DMS79 (cell line): Measurements from ENCODE around the gene ZNF74.

ENCODE experiments used
- DNase-seq: peaks from one replicate; lab custom pipeline; 2025; lab: John Stamatoyannopoulos, UW

The ZNF74 gene

GRCh38 chr22:20420157-20420842 lies 26.3 kb downstream of the ZNF74 start:
- no peak for DNase-seq

- no peak for DNase-seq
Observed at GRCh38 chr22:20421507-20421874, 27.5 kb downstream of the ZNF74 start.

- DNase-seq: no peak
Observed at GRCh38 chr22:20422271-20423007, 28.5 kb downstream of the ZNF74 start.

DNA sequence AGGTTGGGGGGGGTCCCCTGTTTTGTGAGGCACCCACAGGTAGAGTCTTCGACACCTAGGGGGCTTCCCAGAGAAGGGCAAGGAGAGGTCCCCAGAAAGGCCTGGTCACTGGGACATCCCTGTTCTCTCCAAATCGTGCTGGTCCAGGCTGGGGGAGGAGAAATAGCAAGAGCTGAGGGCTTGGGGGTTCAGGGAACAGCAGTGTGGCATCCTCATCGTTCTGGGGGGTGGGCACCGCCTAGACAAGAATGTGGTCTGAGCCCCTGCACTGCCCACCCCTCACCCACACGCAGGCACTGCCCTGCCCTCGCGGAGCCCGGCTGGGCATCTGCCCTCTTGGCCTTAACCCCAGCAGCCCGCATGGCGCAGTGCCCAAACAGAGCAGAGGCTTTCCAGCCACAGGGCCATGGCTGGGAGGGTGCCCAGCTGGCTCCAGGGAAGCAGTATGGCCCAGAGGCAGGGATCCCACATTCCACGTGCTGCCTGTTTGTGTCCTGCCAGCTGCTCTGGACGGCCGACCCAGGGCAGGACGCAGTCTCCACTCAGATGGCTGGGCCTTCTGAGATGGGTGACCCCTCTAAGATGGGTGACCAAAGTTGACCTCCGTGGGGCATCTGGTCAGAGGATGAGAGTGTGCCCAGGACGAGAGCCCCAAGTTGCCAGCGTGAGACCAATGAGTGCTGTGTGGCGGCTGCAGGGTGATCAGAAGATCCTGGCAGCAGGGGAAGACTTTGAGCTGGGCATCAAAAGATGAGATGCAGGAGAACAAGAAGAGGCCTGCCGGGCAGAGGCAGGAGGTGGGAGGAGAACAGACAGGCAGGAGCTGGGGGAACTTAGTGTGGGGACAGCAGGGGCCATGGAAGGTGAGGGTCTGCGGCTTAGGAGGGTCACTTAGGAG lies 29.3 kb downstream of the ZNF74 start:
- DNase-seq: no peak

DNA sequence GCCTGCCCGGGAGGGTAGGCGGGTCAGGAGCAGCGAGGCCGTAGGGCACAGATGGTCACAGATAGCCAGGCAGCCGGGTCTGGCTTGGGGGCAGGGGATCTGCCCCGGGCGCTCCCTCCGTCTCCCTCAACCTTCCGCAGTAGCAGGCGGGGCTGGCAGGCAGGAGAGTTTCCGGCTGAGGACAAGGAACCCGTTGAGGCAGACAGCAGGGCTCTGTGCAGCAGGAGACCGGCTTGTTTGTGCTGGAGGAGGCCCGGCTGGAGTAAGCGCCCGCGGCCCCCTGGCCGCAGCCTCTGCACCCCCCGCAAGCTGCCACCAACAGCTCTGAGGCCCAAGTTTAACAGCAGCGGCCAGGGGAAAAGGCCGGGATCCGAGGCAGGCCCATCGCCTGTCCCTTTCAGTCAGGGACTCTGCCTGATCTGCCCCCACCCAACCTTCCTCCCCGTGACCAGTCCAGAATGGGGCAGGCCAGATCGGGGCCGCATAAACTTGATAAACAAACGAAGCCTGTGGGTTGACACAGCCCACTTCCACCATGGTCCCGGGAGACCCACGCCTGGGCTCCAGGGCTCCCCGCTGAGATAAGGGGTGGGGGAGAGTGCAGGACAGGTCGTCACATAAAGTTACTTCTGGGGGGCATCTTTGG lies 30.1 kb downstream of the ZNF74 start:
- DNase-seq: no peak

GRCh38 chr22:20424568-20424931 lies 30.6 kb downstream of the ZNF74 start:
- DNase-seq: no peak

GRCh38 chr22:20424932-20425565 lies 31.1 kb downstream of the ZNF74 start:
- DNase-seq: no peak

DNA sequence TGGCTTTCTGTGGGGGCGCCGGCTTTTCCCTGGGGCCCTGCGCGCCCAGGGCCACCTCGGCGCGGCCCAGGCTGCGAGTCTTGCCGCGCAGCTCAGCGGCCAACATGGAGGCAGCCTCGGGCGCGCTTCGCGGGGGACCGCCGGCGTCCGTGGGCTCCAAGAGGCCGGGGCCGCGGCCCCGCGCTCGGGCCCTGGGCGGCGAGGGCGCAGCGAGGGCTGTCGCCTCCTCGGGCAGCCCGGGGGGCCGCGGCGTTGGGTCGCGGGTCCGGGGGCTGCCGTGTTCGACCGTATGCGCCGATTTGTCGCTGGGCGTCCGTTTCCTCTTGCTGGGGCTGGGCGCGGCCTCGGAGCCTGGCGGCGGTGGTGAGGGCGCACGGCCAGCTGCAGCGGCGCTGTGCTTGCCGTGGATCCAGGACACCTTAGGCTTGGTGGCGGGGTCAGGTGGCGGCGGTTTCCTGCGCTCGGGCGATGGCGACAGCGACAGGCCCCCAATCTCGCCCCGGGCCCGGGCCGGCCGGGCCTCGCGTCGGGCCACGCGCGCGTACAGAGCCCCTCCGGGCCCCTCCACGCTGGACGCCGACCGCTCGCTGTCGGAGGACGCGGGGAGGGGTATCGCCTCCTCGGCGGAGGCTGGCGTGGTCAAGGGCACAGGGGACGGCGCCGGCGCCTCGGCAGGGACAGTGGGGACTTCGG lies 31.8 kb downstream of the ZNF74 start:
- no peak for DNase-seq

- DNase-seq: no peak
Observed at GRCh38 chr22:20426259-20426615, 32.3 kb downstream of the ZNF74 start.

DNA sequence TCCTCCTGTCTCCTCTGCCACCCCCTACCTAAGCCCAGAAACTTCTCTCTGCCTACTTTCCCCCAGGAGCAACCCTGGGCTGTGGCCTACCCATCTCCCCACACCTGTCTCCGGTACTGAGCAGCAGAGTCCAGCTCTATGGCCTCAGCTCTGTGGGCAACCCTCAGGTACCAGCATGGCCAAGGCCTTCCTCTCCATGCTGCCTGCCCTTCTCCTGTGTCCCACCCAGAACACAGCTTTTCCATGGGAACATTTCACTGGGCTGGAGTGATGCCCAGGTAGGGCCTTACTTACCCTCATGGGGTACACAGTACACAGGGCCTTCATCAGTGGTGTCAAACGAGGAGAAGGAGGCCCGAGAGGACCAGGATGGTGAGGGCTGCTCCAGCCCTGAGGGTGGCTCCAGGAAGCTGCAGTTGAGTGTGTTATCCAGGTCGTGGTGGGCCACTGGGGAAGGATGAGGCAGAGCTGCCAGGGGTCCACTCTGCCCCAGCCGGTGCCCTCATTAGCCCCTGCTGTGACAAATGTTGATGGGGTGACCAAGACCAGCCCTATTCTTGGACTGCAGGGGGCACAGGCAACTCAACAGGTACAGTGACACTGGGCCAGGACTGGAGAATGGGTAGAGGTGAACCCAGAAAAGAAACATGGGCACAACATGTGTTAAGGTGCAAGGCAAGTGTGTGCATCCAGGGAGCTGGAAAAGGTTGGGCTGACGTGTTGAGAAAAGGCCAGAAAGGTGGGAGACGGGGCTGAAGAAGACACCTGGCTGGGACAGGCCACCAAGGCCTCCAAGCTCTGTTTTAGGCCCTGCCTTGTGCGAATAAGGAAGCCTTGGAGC lies 33.4 kb downstream of the ZNF74 start:
- no peak for DNase-seq

DNA sequence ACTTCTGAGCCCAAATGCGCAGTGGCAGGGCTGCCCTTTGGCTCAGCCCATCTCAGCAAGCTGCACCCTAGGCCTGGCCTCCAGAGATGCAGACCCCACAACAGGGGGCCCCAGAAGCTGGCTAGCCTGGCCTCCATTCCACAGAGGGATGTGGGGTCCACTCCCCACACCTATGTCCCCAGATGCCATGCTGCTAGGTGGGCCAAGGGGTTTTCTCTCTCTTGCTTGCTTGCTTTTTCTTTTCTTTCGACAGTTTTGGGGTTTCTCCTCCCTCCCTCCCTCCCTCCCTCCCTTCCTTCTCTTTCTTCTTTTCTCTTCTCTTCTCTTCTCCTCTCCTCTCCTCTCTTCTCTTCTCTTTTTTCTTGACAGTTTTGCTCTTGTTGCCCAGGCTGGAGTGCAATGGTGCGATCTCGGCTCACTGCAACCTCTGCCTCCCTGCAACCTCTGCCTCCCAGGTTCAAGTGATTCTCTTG lies 34.0 kb downstream of the ZNF74 start:
- no peak for DNase-seq

- no peak for DNase-seq
Observed at GRCh38 chr22:20428496-20429253, 34.7 kb downstream of the ZNF74 start.

- no peak for DNase-seq
Observed at GRCh38 chr22:20429254-20430100, 35.5 kb downstream of the ZNF74 start.

DNA sequence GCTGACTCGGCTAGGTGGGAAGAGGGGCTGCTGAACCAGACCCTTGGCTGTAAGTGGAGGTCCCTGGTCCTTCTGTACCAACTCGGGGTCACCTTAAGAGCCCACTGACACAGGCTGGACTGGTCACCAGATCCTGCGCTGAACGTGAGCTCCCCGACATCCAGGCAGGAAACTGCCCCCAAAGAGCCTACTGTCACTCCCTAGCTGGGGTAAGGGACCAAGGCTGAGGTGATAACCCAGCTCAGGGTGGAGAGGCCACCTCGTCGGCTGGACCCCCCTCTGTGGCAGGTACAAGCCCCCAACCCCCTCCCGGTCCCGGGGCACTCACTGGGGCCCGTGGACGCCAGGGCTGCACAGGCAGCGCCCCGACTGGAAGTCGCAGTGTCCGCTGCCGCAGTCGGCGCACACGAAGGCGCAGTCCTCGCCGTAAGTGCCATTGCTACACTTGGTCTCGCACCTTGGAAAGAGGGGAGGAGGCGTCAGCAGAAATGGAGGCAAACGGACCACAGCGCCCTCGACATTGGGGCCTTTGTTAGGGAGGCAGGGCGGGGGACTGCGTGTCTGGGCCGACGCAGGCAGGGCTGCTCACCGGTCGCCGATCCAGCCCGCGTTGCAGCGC lies 36.3 kb downstream of the ZNF74 start:
- DNase-seq: no peak

- no peak for DNase-seq
Observed at GRCh38 chr22:20430720-20431510, 37.0 kb downstream of the ZNF74 start.

- no peak for DNase-seq
Observed at GRCh38 chr22:20431511-20432192, 37.7 kb downstream of the ZNF74 start.

DNA sequence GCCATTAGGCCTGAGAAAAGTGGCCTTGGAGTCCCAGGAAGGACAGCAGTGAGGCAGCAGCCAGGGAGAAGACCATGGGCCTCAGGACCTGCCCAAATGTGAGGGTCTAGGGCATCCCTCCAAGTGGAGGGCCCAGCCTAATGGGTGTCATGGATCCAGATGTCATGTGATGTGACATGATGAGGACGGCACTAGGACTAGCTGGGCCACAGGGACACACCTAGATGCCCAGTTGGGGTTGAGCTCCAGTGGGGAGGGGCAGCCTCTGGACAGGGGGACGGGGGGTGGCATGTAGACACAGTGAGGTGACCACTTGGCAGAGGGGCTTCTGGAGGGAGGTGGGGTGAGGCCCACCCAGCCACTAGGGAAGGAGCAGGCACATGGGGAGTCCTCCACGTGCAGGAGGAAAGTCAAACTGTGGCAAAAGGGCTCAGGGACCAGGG lies 38.3 kb downstream of the ZNF74 start:
- no peak for DNase-seq
